Stimulated activated CD4-positive, alpha-beta T cell treated with anti-CD3 and anti-CD28 coated beads, Interleukin-12 subunit alpha, Interleukin-12 subunit beta, amount 100 ng/mL, for 48 hours (primary cell): ENCODE measurements around the gene NGF.
"Not testable (repeated sequence)": the region's sequence is repeated elsewhere in the genome, so short reads cannot be mapped to it uniquely, and the experiment has no call there.

ENCODE experiments used
- DNase-seq, 3 donors: peaks; one replicate each; pipeline ENCODE4 v3.0.0-alpha.2; 2020; ENCODE audit warnings: low read depth in 2 of 3, low spot score in 1 of 3

The NGF gene

GRCh38 chr1:115337633-115338456 is at the start of gene NGF:
Gene NGF (minus strand): TSS chr1:115338249. CDS start chr1:115286795, 51,454 bp downstream.
- no peak for DNase-seq

DNA sequence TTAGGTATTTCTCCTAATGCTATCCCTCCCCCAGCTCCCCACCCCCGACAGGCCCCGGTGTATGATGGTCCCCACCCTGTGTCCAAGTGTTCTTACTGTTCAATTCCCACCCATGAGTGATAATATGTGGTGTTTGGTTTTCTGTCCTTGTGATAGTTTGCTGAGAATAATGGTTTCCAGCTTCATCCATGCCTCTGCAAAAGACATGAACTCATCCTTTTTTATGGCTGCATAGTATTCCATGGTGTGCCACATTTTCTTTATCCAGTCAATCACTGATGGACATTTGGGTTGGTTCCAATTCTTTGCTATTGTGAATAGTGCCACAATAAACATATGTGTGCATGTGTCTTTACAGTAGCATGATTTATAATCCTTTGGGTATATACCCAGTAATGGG is 45.4 kb upstream of the NGF start:
- DNase-seq = not testable (repeated sequence)

DNA sequence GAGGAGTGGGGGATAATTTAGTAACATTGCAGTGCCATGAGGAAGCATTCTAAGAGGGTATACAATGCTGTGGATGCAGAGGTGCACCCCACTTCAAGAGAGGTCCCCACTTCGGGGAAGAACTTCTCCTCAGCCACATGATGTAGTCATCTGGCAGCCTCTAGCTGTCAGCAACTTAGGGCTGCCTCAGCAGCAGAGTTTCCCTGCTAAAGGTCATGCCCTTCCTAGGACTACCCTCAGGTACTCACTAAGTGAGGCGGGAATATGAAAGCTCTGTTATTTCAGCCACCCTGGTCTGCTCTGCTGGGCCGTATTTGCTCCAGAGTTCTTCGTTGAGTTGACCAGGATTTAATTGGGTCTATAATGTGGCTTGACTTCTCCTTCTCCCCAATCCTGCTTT is 41.9 kb upstream of the NGF start:
- DNase-seq = no peak

GRCh38 chr1:115377411-115377810 is 39.4 kb upstream of the NGF start:
- no peak for DNase-seq

- no peak for DNase-seq
These were observed 36.5 kb upstream of the NGF start for GRCh38 chr1:115374598-115374997.

GRCh38 chr1:115373305-115373704 is 35.3 kb upstream of the NGF start:
- DNase-seq = no peak

DNA sequence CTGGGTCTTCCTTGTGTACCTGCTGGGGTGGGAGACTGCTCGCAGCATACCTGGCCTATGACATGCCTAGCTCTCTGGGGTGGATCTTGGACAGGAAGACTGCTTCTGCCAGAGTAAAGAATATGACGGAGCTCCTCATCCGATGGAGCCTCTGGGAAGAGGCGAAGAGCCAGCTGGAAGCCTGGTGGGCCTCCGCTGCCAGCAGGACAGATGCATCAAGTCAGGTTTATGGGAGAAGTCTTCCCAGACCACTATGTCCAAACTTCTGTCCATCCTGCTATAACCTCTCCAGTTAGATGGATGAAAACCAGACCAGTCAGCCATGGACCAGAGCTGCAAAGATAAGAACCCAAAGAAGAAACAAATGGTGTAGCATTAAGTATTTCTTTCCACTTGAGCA is 27.7 kb upstream of the NGF start:
- no peak for DNase-seq

GRCh38 chr1:115364780-115365155 is 26.7 kb upstream of the NGF start:
- DNase-seq = no peak

- no peak for DNase-seq
These were observed 26.2 kb upstream of the NGF start for GRCh38 chr1:115364046-115364779.

DNA sequence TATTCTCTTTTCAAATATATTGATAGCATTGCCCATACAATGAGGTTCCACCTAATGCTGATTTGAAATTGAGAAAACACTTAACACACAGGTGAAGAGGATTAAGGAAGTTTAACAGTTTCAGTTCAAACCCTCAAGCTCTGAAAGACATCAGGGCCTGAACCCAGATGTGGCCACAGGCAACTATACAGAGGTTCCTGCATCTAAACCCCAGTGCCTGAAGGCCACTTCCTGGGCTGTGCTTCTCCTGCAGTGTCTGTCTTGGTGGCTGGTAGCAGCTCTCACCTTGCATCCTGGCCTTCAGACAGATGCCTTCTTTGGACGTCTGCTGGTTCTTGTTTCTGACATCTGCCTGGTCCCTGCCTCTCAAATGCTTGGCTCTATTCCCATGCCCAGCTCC is 25.1 kb upstream of the NGF start:
- no peak for DNase-seq

- not testable (repeated sequence) for DNase-seq
These were observed 22.6 kb upstream of the NGF start for GRCh38 chr1:115360505-115361129.

DNA sequence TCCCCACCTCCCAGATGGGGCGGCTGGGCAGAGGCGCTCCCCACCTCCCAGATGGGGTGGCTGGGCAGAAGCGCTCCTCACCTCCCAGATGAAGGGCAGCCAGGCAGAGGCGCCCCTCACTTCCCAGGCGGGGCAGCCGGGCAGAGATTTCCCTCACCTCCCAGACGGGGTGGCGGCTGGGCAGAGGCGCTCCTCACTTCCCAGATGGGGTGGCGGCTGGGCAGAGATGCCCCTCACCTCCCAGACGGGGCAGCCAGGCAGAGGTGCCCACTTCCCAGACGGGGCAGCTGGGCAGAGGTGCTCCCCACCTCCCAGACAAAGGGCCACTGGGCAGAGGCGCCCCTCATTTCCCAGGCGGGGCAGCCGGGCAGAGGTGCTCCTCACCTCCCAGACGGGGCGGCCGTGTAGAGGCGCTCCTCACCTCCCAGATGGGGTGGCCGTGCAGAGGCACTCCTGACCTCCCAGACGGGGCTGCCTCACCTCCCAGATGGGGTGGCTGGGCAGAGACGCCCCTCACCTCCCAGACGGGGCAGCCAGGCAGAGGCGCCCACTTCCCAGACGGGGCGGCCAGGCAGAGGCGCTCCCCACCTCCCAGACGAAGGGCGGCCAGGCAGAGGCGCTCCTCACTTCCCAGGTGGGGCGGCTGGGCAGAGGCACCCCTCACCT is 21.9 kb upstream of the NGF start:
- not testable (repeated sequence) for DNase-seq

GRCh38 chr1:115356356-115356755 is 18.3 kb upstream of the NGF start:
- no peak for DNase-seq

DNA sequence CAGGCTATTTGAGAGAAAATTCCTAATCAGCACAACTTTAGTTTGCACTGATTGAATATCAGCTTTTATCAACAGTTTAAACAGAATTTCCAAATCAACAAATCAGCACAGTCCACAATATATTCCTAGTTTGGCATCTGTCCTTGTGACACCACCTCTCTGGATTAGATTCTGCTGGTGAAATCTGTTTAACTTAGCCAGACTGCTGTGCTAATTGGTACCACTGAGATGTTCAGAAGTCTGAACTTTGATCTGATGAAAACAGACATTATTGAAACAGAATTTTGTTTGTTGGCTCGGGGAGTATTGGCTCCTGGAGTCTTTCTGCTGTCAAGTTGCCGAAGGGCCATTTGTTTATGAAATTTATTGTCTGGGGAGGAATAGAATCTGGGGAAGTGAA is 17.0 kb upstream of the NGF start:
- DNase-seq = no peak

DNA sequence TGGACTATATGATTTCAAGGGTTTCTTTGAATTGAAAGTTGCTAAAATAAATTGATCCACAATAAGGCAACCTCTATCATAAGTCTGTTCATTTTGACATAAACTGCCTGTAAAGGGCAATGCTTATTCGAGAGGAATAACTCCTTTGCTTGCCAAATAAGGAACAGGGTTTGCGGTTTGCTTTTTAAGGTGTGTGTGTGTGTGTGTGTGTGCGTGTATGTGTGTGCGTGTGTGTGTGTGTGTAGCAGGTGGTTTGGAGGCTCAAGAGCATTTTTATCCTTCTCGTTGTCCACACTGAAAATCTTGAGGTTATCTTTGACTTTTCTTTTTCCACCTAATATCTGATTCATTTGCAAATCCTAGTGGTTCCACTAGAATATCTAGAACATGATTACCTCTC is 13.1 kb upstream of the NGF start:
- no peak for DNase-seq

DNA sequence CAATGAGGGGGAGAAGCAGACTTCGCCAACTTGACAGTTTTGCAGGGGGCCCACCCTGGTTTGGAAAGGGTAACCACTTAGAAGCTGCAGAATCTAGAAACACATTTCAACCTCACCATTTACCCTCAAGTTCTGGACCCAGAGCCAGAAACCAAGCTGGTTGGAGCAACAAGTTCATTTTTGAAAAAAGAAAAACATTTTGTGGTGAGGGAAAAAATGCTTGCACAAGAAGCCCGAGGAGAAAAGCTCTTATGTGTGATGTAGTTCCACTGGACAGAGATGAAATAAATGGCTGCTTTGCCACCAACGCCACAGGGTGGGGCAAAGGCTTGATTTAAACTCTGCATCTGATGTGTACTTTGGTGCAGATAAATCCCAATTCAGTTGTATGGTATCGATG is 10.6 kb upstream of the NGF start:
- no peak for DNase-seq

GRCh38 chr1:115347282-115347681 is 9.2 kb upstream of the NGF start:
- DNase-seq = no peak

- DNase-seq = no peak
These were observed 5.2 kb upstream of the NGF start for GRCh38 chr1:115343200-115343737.

DNA sequence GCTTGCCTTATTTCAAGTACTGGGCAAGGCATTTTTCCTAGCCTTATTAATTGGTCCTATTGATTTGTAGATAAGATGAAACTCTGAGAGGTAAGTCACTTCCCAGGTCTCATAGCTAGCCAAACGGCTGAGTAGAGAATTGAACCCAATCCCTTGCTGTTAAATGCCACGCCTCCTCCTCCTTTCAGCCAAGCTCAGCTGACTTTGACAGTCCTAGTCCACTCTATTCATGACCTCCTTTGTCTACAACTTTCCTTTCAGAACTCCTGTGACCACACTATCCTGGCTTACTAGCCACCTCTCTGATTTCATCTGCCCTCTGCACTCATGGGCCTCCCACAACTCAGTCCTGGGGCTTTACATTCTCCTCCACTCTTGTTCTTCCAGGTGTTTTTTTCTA is 3.9 kb upstream of the NGF start:
- no peak for DNase-seq

- DNase-seq = no peak
These were observed 2.8 kb upstream of the NGF start for GRCh38 chr1:115340879-115341278.

DNA sequence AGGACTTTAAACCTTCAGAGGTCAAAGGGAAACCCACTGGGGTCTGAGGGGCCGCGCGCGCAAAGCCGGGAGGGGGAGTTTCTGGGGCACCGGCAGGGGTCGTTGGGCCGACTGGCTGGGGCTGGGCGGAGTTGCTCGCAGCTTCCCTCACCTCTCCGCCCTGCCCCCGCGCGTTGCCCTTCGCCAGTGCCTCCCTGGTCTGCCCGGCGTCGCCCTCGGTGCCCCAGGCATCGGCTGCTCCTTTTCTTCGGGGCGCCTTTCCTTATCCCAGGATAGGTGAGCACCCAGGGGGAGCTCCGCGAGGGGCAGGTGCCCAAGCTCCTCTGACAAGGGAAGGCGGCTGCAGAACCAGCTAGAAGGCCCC is 390 bp upstream of the NGF start:
- no peak for DNase-seq

- no peak for DNase-seq
These were observed 795 bp downstream of the NGF start for GRCh38 chr1:115337276-115337632.
